Measurements from ENCODE around the gene CDSN. TPM values are rescaled to one million over a fixed set of nuclear protein-coding genes. Genes with fewer than 3 reads are reported as not detected.

CDSN gene
- total and polyA plus RNA-seq, 2 donors (not counting 1 experiment from before 2014, with no cell fraction given) = not detected

DNA sequence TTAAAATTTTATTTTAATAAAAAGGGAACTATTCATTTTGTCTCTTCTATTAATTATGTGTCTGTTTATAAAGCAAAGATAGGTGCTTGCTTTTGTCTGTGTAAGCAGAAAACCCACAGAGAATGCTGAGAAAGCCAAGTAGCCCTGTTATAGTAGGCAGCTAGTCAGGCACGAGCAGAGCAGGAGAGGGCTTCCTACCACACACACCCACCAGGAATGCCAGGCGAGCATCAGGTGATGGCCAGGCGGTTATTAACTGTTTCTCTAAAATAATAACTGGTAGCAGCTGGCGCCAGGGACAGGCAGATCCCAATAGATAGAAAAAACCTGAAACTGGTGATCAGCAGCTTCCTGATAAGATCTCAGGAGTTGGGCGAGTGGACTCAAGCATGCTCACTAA lies 23.6 kb downstream of the CDSN start:
- no peaks in the 10 kb centered on the region for H3K9me3 ChIP-seq (ENCODE audit: control insufficient read depth, insufficient read depth, low read depth, low read length)
- H4K20me1 ChIP-seq (ENCODE audit: control insufficient read depth, extremely low read depth, insufficient read depth, low read length) = no peaks in the 10 kb centered on the region
- no peak overlapping the region for H3K4me3 ChIP-seq (replicated peaks in 1 of 4; ENCODE audit: control extremely low read depth in 1 of 4, insufficient read depth in 1 of 4, low read depth in 3 of 4, low read length in 4 of 4)
- no peak overlapping the region for H3K27ac ChIP-seq (ENCODE audit: insufficient read depth, low read length)
- no peaks in the 10 kb centered on the region for H3K79me2 ChIP-seq (ENCODE audit: control insufficient read depth, insufficient read depth, low read length)
- DNase-seq (ENCODE audit: low read depth in 2 of 2) = no peak
- H2AFZ ChIP-seq (ENCODE audit: low read length) = no peak overlapping the region
- H3K9ac ChIP-seq (ENCODE audit: insufficient read depth, low read length) = no peak overlapping the region
- H3K36me3 ChIP-seq (ENCODE audit: control insufficient read depth, insufficient read depth, low read length) = no peaks in the 10 kb centered on the region
- H3K4me2 ChIP-seq (ENCODE audit: extremely low read depth, insufficient read depth, low read length) = no peak overlapping the region
- TF ChIP-seq EZH2 (IDR thresholded peaks at IDR 0.05; ENCODE audit: low read length, missing control alignments) = no peak
- TF ChIP-seq, protein P1, sequence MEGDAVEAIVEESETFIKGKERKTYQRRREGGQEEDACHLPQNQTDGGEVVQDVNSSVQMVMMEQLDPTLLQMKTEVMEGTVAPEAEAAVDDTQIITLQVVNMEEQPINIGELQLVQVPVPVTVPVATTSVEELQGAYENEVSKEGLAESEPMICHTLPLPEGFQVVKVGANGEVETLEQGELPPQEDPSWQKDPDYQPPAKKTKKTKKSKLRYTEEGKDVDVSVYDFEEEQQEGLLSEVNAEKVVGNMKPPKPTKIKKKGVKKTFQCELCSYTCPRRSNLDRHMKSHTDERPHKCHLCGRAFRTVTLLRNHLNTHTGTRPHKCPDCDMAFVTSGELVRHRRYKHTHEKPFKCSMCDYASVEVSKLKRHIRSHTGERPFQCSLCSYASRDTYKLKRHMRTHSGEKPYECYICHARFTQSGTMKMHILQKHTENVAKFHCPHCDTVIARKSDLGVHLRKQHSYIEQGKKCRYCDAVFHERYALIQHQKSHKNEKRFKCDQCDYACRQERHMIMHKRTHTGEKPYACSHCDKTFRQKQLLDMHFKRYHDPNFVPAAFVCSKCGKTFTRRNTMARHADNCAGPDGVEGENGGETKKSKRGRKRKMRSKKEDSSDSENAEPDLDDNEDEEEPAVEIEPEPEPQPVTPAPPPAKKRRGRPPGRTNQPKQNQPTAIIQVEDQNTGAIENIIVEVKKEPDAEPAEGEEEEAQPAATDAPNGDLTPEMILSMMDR (conservative IDR thresholded peaks at IDR 0.05 in 1 of 2, IDR thresholded peaks at IDR 0.05 in 1 of 2; ENCODE audit: low read depth in 1 of 2, low read length in 2 of 2) = no peak
- no peaks in the 10 kb centered on the region for H3K27me3 ChIP-seq (ENCODE audit: control insufficient read depth, insufficient read depth, low read length)
- no peaks in the 10 kb centered on the region for H3K4me1 ChIP-seq (ENCODE audit: control insufficient read depth, extremely low read depth, insufficient read depth, low read length)

DNA sequence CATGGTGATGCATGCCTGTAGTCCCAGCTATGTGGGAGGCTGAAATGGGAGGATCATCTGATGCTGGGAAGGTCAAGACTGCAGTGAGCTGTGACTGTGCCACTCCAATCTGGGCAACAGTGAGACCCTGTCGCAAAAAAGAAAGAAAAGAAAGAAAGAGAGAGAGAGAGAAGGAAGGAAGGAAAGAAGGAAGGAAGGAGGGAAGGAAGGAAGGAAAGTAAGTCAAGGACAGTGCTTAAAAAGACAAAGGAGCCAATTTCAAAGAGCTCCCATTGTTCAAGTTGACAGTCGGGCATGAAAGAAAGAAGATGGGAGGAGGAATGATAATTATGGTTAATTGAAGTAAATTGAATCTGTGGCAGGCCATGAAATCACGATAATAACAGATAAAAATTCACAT lies 24.0 kb downstream of the CDSN start:
- no peak overlapping the region for H3K4me2 ChIP-seq (ENCODE audit: extremely low read depth, insufficient read depth, low read length)
- H3K9me3 ChIP-seq (ENCODE audit: control insufficient read depth, insufficient read depth, low read depth, low read length) = no peaks in the 10 kb centered on the region
- H3K4me3 ChIP-seq (replicated peaks in 1 of 4; ENCODE audit: control extremely low read depth in 1 of 4, insufficient read depth in 1 of 4, low read depth in 3 of 4, low read length in 4 of 4) = no peak overlapping the region
- no peaks in the 10 kb centered on the region for H3K36me3 ChIP-seq (ENCODE audit: control insufficient read depth, insufficient read depth, low read length)
- H3K27ac ChIP-seq (ENCODE audit: insufficient read depth, low read length) = no peak overlapping the region
- no peaks in the 10 kb centered on the region for H3K4me1 ChIP-seq (ENCODE audit: control insufficient read depth, extremely low read depth, insufficient read depth, low read length)
- H3K79me2 ChIP-seq (ENCODE audit: control insufficient read depth, insufficient read depth, low read length) = no peaks in the 10 kb centered on the region
- H3K27me3 ChIP-seq (ENCODE audit: control insufficient read depth, insufficient read depth, low read length) = no peaks in the 10 kb centered on the region
- no peak for TF ChIP-seq EZH2 (IDR thresholded peaks at IDR 0.05; ENCODE audit: low read length, missing control alignments)
- TF ChIP-seq, protein P1 (conservative IDR thresholded peaks at IDR 0.05 in 1 of 2, IDR thresholded peaks at IDR 0.05 in 1 of 2; ENCODE audit: low read depth in 1 of 2, low read length in 2 of 2) = no peak
- H4K20me1 ChIP-seq (ENCODE audit: control insufficient read depth, extremely low read depth, insufficient read depth, low read length) = no peaks in the 10 kb centered on the region
- H2AFZ ChIP-seq (ENCODE audit: low read length) = no peak overlapping the region
- no peak for DNase-seq (ENCODE audit: low read depth in 2 of 2)
- H3K9ac ChIP-seq (ENCODE audit: insufficient read depth, low read length) = no peak overlapping the region

DNA sequence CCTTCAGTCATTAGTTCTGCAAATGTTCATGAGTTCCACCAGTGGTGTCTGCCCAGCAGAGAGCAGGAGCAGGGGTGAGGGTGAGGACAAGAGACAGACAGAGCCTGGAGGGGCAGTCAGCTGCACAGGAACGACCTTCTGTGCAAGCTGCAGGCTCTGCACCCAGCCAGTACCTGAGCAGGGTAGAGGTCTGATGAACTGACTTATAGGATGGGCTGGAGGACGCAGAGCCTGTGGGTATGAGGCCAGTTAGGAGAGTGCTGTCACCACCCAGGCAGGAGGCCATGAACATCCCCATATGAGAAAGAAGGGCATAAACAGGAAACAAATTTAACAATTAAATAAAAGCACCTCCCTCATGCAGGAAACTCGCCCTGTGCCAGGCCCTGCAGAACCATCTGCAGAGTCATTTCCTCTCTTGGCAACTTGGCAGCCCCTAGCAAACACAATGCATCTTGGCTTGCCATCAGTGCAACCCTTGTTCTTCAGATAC lies 25.8 kb downstream of the CDSN start:
- TF ChIP-seq, protein P1 (conservative IDR thresholded peaks at IDR 0.05 in 1 of 2, IDR thresholded peaks at IDR 0.05 in 1 of 2; ENCODE audit: low read depth in 1 of 2, low read length in 2 of 2) = no peak
- TF ChIP-seq EZH2 (IDR thresholded peaks at IDR 0.05; ENCODE audit: low read length, missing control alignments) = no peak
- H3K79me2 ChIP-seq (ENCODE audit: control insufficient read depth, insufficient read depth, low read length) = no peaks in the 10 kb centered on the region
- H4K20me1 ChIP-seq (ENCODE audit: control insufficient read depth, extremely low read depth, insufficient read depth, low read length) = no peaks in the 10 kb centered on the region
- no peak overlapping the region for H3K27ac ChIP-seq (ENCODE audit: insufficient read depth, low read length)
- no peaks in the 10 kb centered on the region for H3K27me3 ChIP-seq (ENCODE audit: control insufficient read depth, insufficient read depth, low read length)
- H3K9me3 ChIP-seq (ENCODE audit: control insufficient read depth, insufficient read depth, low read depth, low read length) = no peaks in the 10 kb centered on the region
- DNase-seq (ENCODE audit: low read depth in 2 of 2) = no peak
- H3K4me2 ChIP-seq (ENCODE audit: extremely low read depth, insufficient read depth, low read length) = no peak overlapping the region
- H3K36me3 ChIP-seq (ENCODE audit: control insufficient read depth, insufficient read depth, low read length) = no peaks in the 10 kb centered on the region
- H3K4me1 ChIP-seq (ENCODE audit: control insufficient read depth, extremely low read depth, insufficient read depth, low read length) = no peaks in the 10 kb centered on the region
- no peak overlapping the region for H2AFZ ChIP-seq (ENCODE audit: low read length)
- H3K9ac ChIP-seq (ENCODE audit: insufficient read depth, low read length) = no peak overlapping the region
- H3K4me3 ChIP-seq (replicated peaks in 1 of 4; ENCODE audit: control extremely low read depth in 1 of 4, insufficient read depth in 1 of 4, low read depth in 3 of 4, low read length in 4 of 4) = no peak overlapping the region
